Vagina (tissue), 2 donors: ENCODE measurements around the gene ZNF28. TPM values are rescaled to one million over a fixed set of nuclear protein-coding genes. Genes with fewer than 3 reads are reported as not detected.
"Not testable (repeated sequence)": the region's sequence is repeated elsewhere in the genome, so short reads cannot be mapped to it uniquely, and the experiment has no call there.

Experiments
- DNase-seq, 2 donors: peaks; one replicate each; pipeline ENCODE4 v3.0.0-alpha.2; 2017; ENCODE audit errors: extremely low spot score in 2 of 2
- H3K27ac ChIP-seq: fragments of 200-600 bp; sonication (generic); one replicate; pipeline ENCODE4 v1.5.1; 2019
- H3K27me3 ChIP-seq: fragments of 200-600 bp; sonication (generic); one replicate; pipeline ENCODE4 v1.5.1; 2019
- H3K36me3 ChIP-seq, 2 donors: fragments of 200-600 bp; sonication (generic); one replicate each; pipeline ENCODE4 v1.5.1; 2017 to 2019
- H3K4me1 ChIP-seq: fragments of 200-600 bp; sonication (generic); one replicate; pipeline ENCODE4 v1.5.1; 2019
- H3K4me3 ChIP-seq, 2 donors: fragments of 200-600 bp; sonication (generic); 1 replicate in 1 of 2; 2 replicates in 1 of 2; pipeline ENCODE4 v1.5.1; 2016 to 2019
- H3K9me3 ChIP-seq: fragments of 200-600 bp; sonication (generic); one replicate; pipeline ENCODE4 v1.5.1; 2019
- CTCF ChIP-seq, 3 experiments: fragments of 450-650 bp in 2 of 3; fragments of 200-600 bp in 1 of 3; sonication (generic) in 1 of 3; IDR thresholded peaks; one replicate each; pipeline ENCODE4 v1.5.1; 2017 to 2019; ENCODE audit warnings: antibody characterized with exemption in 3 of 3, mild to moderate bottlenecking in 2 of 3, moderate library complexity in 2 of 3
- POLR2A ChIP-seq, 2 donors: fragments of 450-650 bp; IDR thresholded peaks; one replicate each; pipeline ENCODE4 v1.6.1; 2017; ENCODE audit warnings: antibody characterized with exemption in 2 of 2, mild to moderate bottlenecking in 2 of 2, moderate library complexity in 2 of 2
- POLR2AphosphoS5 ChIP-seq, 2 donors: sonication (generic); formaldehyde crosslinking; IDR thresholded peaks; one replicate each; pipeline ENCODE4 v1.9.0; 2017; ENCODE audit warnings: antibody characterized with exemption in 2 of 2, mild to moderate bottlenecking in 2 of 2, low read depth in 1 of 2; ENCODE audit not compliant: insufficient read depth in 1 of 2
- intact Hi-C: fragments of 100-400 bp; cut with DNase I; formaldehyde crosslinking; loops from one replicate; pipeline ENCODE4 v1.15.1; 2023
- total RNA-seq: library from RNA; depleted of rRNA; stranded (reverse); fragments of >200 nt; gene quantifications from one replicate; pipeline ENCODE4 v1.2.3, GENCODE V29; 2016

ZNF28 gene
- total RNA-seq, 1 donor from 2014 or later, result 10.3 TPM

- peaks cover 23% of the 10 kb centered on the region for H3K4me1 ChIP-seq
- TF ChIP-seq CTCF (IDR thresholded peaks at IDR 0.05) (peak in 2 of 3 experiments; percentile 13 to 15), POLR2AphosphoS5 (IDR thresholded peaks at IDR 0.05; ENCODE audit: insufficient read depth in 1 of 2, low read depth in 1 of 2) (peak; percentile 55 to 86)
- intact Hi-C loops, result not testable (repeated sequence)
Measured at GRCh38 chr19:52786464-52787354, 34.7 kb downstream of the ZNF28 start, which contains the start of gene ZNF600. TSS of gene ZNF600 (minus strand) at chr19:52786791. CDS start at chr19:52778888, 7,903 bp downstream.

GRCh38 chr19:52786078-52786463 lies 35.4 kb downstream of the ZNF28 start:
- TF ChIP-seq CTCF (IDR thresholded peaks at IDR 0.05) (no peak), POLR2A (IDR thresholded peaks at IDR 0.05) (no peak), POLR2AphosphoS5 (IDR thresholded peaks at IDR 0.05; ENCODE audit: insufficient read depth in 1 of 2, low read depth in 1 of 2) (no peak)
- peaks cover 23% of the 10 kb centered on the region for H3K4me1 ChIP-seq
- no peaks in the 10 kb centered on the region for H3K36me3 ChIP-seq
- intact Hi-C loops, result no loop called here
- DNase-seq, result no peak
- H3K27ac ChIP-seq, result peak overlapping the region; percentile 69
- H3K27me3 ChIP-seq, result no peaks in the 10 kb centered on the region
- peak overlapping the region; percentile 62 to 64 for H3K4me3 ChIP-seq
- H3K9me3 ChIP-seq, result no peaks in the 10 kb centered on the region

More at GRCh38 chr19:52786464-52787354, 34.7 kb downstream of the ZNF28 start, which contains the start of gene ZNF600:
- Histone ChIP-seq H3K4me3 (peak within 1 kb of the TSS; percentile 62 to 64), H3K27ac (peak within 1 kb of the TSS; percentile 69)
- not testable (repeated sequence) for H3K27me3 ChIP-seq, H3K9me3 ChIP-seq, H3K36me3 ChIP-seq
- peak in 1 of 2 donors; percentile 91 for DNase-seq

GRCh38 chr19:52785506-52785905 lies 35.9 kb downstream of the ZNF28 start:
- intact Hi-C loops, result no loop called here
- Histone ChIP-seq H3K27me3 (no peaks in the 10 kb centered on the region), H3K27ac (no peak overlapping the region), H3K36me3 (no peaks in the 10 kb centered on the region), H3K4me1 (peaks cover 23% of the 10 kb centered on the region), H3K4me3 (peak overlapping the region in 1 of 2 donors; percentile 64), H3K9me3 (no peaks in the 10 kb centered on the region)
- TF ChIP-seq POLR2A (IDR thresholded peaks at IDR 0.05) (no peak), CTCF (IDR thresholded peaks at IDR 0.05) (no peak)
- DNase-seq, result no peak

GRCh38 chr19:52782864-52783263 lies 38.6 kb downstream of the ZNF28 start:
- H3K27ac ChIP-seq, DNase-seq, H3K9me3 ChIP-seq, H3K36me3 ChIP-seq, intact Hi-C loops, H3K4me3 ChIP-seq, H3K27me3 ChIP-seq: not testable (repeated sequence)
- peaks cover 23% of the 10 kb centered on the region for H3K4me1 ChIP-seq

- intact Hi-C loops, result no loop called here
- Histone ChIP-seq H3K4me3 (no peak overlapping the region), H3K27ac (no peak overlapping the region), H3K4me1 (no peaks in the 10 kb centered on the region), H3K27me3 (no peaks in the 10 kb centered on the region), H3K9me3 (no peaks in the 10 kb centered on the region), H3K36me3 (peaks cover 0 to 28% of the 10 kb centered on the region in 2 donors)
- TF ChIP-seq POLR2A (IDR thresholded peaks at IDR 0.05) (no peak), POLR2AphosphoS5 (IDR thresholded peaks at IDR 0.05; ENCODE audit: insufficient read depth in 1 of 2, low read depth in 1 of 2) (no peak), CTCF (IDR thresholded peaks at IDR 0.05) (no peak)
- no peak for DNase-seq
Measured at GRCh38 chr19:52778811-52779210, 42.6 kb downstream of the ZNF28 start.

GRCh38 chr19:52756447-52756846 lies 65.0 kb downstream of the ZNF28 start:
- H3K9me3 ChIP-seq, H3K27me3 ChIP-seq, H3K4me1 ChIP-seq, H3K27ac ChIP-seq, intact Hi-C loops, H3K4me3 ChIP-seq, H3K36me3 ChIP-seq, DNase-seq: not testable (repeated sequence)
